Glomerular visceral epithelial cell (primary cell): Measurements from ENCODE around the gene EPYC.

Source experiments
- DNase-seq: peaks from one replicate; pipeline ENCODE4 v3.0.0-alpha.2; 2016; ENCODE audit errors: extremely low spot score

The EPYC gene

DNA sequence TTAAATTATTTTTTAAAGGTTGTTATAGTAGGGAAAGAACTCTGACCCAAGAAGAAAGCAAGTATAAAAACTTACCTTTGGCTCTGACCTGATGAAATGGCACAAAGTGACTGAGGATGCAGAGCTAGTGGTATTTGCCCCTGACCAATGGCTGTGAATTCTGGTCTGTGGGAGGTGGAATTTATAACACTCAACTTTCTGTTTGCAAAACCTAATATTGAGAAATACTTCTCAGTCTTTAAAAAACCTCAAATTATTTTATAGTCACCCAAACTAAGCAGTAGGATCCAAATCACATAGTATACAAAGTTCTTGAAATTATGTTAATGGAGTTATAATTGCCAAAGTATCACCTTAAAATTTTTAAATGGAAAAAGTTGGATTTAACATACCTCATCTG is at the start of gene EPYC:
TSS of gene EPYC (minus strand) at position 101 of the 400 bp plus-strand sequence. CDS start 2,407 bp downstream, outside the sequence.
- no peak for DNase-seq

DNA sequence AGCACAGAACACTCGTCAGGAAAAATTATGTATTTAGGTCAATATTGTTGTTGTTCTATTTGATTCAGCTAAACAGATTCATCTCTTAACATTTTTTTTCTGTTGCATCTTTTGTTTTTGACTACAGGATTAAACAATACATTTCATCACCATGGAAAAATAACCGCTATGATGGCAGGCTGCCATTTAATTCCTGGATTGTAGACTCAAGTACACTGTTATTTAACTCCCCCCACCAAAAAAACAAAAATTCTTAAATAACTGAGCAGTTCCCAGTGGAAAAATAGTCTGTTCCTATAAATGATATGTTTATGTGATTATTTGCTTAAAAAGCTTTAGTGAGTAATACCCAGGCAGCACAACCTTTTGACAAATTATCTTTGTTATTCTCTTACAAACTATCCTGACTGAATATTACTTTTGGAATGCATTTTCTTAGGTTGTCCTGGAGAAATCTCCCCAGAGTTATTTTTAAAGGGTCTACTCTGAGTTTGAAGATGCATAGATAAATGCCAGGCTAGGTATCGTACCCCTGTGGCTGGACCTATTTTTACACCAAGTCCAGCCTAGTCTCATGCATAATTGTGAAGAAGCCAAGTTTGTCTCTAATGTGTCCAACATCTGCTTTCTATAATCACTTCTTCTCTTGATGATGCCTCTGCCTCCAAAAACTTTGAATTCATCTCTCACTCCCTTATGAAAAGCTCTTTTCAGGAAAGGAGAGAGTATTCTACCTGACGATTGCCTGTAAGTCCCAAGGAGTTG is 49.4 kb upstream of the EPYC start:
- peak; percentile 6 for DNase-seq

- DNase-seq: no peak
Observed at GRCh38 chr12:91052026-91052425, 47.3 kb upstream of the EPYC start.

- no peak for DNase-seq
Observed at GRCh38 chr12:91044586-91044985, 39.8 kb upstream of the EPYC start.

DNA sequence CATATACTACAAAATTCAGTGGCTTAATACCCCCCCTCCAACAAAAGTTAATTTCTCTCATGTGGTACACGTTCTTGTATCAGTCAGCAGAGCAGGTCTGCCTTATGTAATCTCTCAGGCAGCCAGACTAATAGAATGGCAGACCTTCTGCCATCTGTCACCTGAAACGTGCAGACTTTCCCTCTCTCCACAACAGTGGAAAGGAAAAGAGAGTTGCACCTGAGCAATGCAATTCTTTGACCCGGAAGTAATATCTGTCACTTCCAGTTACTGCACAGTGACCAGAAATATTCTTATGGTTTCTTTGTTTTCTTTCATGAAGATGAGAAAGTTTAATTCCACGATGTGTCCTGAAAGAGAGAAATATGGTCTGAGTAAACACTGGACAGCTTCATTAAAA is 38.6 kb upstream of the EPYC start:
- DNase-seq: no peak

DNA sequence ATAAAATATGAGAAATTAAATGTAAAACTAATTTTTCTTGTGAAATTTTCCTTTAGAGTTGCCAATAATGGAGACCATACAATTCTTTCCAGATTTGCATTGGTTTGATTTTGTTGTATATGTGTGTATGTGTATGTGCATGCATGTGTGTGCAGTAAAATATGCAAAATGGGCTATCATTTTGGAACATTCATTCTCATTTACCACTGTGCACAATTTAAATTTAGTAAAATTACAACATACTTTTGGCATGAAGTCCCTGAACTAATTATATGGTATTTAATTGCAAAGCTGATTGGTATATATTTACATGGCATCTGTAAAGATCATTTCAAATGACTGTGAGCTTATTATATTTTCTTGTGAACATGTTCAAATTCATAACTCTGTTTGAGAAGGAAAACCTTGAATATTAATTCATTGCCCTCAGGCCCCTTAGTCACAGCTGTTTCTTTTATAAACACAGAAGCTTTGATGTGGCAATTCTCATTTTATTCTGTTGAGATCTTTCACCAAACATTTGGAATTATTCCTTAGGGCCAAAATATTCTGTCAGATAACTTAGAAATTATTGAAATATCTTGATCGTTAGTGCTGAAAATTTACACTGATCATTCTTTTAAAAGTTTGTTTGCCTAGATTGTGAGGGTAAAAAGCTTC is 35.5 kb upstream of the EPYC start:
- DNase-seq: no peak

DNA sequence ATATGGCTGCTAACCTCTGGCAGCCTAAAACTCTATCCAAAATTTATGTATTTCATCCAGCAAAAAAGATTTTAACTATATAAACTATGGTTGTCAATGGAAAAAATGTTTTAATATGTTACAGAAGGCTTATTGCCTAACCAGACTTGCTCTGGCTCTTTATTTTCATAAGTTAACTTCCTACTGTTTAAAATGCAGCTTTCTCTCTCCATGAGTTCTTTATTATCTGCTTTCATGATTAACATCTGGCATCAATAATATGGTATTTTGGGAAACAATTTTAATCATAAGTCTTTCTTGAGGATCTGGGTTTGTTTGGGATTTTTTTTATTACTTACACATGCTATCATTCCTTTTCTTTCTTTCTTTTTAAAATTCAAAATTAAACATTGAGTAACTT is 32.5 kb upstream of the EPYC start:
- no peak for DNase-seq

DNA sequence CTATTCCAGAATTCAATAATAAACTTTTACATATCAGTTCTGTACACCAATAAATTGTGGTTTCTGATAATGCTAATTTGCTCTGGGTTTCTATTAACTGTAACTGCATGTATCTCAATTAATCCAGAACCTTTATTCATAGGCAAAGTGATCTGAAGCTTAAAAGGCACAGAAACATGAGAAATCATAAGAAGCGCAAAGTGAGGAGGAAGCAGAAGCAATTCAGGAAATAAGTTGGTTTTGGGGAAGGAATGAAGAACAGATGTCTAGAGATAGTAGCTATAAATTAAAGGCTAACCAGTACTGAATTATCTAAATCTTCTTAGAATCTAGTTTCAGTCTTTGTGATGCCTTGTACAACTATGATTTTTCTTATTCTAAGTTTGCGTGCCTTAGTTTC is 28.5 kb upstream of the EPYC start:
- DNase-seq: no peak

DNA sequence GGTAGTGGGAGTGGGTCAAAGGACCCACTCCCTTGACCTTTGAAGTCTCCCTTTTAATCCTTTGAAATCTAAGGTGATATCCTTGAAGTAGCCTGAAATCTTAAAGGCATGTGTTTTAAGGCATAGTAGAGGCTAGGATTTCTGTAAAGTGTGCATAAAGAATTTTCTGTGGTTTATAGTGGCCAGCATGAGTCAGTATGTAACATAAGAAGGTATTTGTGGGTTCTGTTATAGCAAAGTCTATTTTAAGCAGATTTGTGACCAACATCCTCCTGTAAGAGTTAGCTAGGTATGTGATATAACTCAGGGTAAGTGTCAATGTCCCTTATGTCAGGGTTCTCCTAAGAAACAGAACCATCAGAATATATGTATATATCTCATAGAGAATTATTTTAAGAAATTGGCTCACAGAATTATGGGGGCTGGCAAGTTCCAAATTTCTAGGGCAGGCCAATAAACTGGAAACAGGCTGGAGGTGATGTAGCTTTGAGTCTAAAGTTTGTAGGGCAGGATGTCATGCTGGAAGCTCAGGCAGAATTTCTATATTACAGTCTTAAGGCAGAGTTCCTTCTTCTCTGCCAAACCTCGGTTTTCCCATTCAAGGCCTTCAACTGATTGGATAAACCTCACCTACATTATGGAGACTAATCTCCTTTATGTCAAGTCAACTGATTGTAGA is 18.7 kb upstream of the EPYC start:
- DNase-seq: peak; percentile 67

DNA sequence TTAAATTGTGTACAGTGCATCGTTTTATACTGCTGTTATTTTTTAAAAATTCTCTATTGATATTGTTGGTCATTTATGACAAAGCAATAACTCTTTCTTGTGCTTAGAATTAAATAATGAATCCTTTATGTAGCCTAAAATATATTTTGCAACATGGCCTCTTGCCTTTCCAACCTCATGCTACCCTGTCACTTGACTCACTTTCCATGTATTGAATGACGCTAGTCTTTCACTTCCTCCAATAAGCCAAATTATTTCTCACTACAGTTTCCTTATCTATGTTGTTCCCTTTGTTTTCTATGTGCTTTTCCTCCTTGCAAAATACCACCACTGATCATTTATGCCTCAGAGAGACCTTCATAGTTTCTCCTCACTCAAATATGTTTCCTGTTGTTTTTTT is 16.3 kb upstream of the EPYC start:
- no peak for DNase-seq

DNA sequence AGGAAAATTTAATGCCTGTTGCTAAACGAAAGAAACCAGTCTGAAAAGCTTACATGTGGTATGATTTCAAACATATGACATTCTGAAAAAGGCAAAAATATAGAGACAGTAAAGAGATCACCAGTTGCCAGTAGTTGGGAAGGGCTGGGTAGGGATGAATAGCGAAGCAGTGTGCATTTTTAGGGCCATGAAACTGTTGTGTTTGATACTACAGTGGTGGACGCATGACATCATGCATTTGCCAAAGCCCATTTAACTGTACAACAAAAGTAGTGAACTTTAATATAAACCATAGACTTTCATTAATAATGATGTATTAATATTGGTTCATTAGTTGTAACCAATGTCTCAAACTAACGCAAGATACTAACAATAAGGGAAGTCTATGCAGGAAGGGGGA is 14.7 kb upstream of the EPYC start:
- no peak for DNase-seq

GRCh38 chr12:91017511-91018263 is 12.9 kb upstream of the EPYC start:
- DNase-seq: no peak

- no peak for DNase-seq
Observed at GRCh38 chr12:91017043-91017442, 12.3 kb upstream of the EPYC start.

- peak; percentile 69 for DNase-seq
Observed at GRCh38 chr12:91009319-91009950, 4.7 kb upstream of the EPYC start.

GRCh38 chr12:91007531-91008290 is 2.9 kb upstream of the EPYC start:
- no peak for DNase-seq

GRCh38 chr12:91003737-91004136 is 1.0 kb downstream of the EPYC start:
- DNase-seq: no peak

- DNase-seq: no peak
Observed at GRCh38 chr12:91001306-91001705, 3.5 kb downstream of the EPYC start.

GRCh38 chr12:90999966-91000365 is 4.8 kb downstream of the EPYC start:
- DNase-seq: peak; percentile 58

GRCh38 chr12:90999527-90999926 is 5.2 kb downstream of the EPYC start:
- DNase-seq: no peak

GRCh38 chr12:90995010-90995409 is 9.8 kb downstream of the EPYC start:
- no peak for DNase-seq

DNA sequence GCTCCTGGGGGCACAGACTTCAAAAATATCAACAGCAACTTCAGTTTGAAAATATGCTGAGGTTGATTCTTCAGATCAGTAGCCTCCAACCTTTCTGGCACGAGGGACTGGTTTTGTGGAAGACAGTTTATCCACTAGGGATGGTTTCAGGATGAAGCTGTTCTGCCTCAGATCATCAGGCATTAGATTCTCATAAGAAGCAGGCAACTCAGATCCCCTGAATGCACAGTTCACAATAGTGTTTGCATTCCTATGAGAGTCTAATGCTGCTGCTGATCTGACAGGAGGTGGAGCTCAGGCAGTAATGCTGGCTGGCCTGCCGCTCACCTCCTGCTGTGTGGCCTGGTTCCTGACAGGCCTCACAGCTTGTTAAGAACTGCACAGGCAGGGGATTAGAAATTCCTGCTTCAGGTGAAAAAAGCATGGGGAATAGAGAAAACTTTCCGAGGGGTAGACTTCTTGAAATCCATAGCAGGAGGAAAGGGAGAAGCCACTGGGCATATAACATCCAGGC is 12.8 kb downstream of the EPYC start:
- no peak for DNase-seq
